Skeletal muscle tissue (tissue), 4 donors: ENCODE measurements around the gene NEDD4L. TPM values are rescaled to one million over a fixed set of nuclear protein-coding genes. Genes with fewer than 3 reads are reported as not detected.

Source experiments
- H3K27ac ChIP-seq: one replicate; pipeline ENCODE4 v1.7.0; 2013; ENCODE audit warnings: mild to moderate bottlenecking, low read depth, low read length, inconsistent platforms
- H3K27me3 ChIP-seq, 3 donors: one replicate each; pipeline ENCODE4 v1.7.0; 2013; ENCODE audit warnings: low read length in 3 of 3; ENCODE audit not compliant: control insufficient read depth in 3 of 3, insufficient read depth in 3 of 3
- H3K36me3 ChIP-seq, 3 donors: one replicate each; pipeline ENCODE4 v1.7.0; 2013; ENCODE audit warnings: low read length in 3 of 3; ENCODE audit not compliant: control insufficient read depth in 3 of 3, insufficient read depth in 3 of 3
- H3K4me1 ChIP-seq, 3 donors: one replicate each; pipeline ENCODE4 v1.7.0; 2013; ENCODE audit warnings: low read length in 3 of 3, mild to moderate bottlenecking in 3 of 3; ENCODE audit not compliant: control insufficient read depth in 3 of 3, insufficient read depth in 3 of 3
- H3K4me3 ChIP-seq, 3 donors: one replicate each; pipeline ENCODE4 v1.7.0; 2013; ENCODE audit warnings: low read length in 3 of 3
- H3K9ac ChIP-seq, 3 donors: one replicate each; pipeline ENCODE4 v1.7.0; 2013; ENCODE audit warnings: low read length in 3 of 3, mild to moderate bottlenecking in 3 of 3, moderate library complexity in 2 of 3, low read depth in 1 of 3
- H3K9me3 ChIP-seq, 3 donors: one replicate each; pipeline ENCODE4 v1.7.0; 2013; ENCODE audit warnings: low read length in 3 of 3; ENCODE audit not compliant: control insufficient read depth in 3 of 3
- total RNA-seq: library from RNA; depleted of rRNA; stranded (reverse); fragments of >200 nt; gene quantifications from one replicate; pipeline ENCODE4 v1.2.3, GENCODE V29; 2014
- donor health status: Osteomylitis.

The NEDD4L gene
- total RNA-seq, 1 donor from 2014 or later, result 34.4 TPM

GRCh38 chr18:58361212-58361611 lies 317.2 kb downstream of the NEDD4L start:
- H3K27ac ChIP-seq, result no peak overlapping the region
- no peak overlapping the region for H3K9ac ChIP-seq
- H3K36me3 ChIP-seq, result peaks cover 14 to 19% (median 17%) of the 10 kb centered on the region in 3 donors
- peaks cover 0 to 4% (median 0%) of the 10 kb centered on the region in 3 donors for H3K4me1 ChIP-seq
- no peaks in the 10 kb centered on the region for H3K27me3 ChIP-seq
- H3K9me3 ChIP-seq, result no peaks in the 10 kb centered on the region
- no peak overlapping the region for H3K4me3 ChIP-seq

- Histone ChIP-seq H3K4me1 (peaks cover 0 to 4% (median 0%) of the 10 kb centered on the region in 3 donors), H3K36me3 (peaks cover 20 to 26% (median 21%) of the 10 kb centered on the region in 3 donors), H3K27me3 (no peaks in the 10 kb centered on the region), H3K9ac (no peak overlapping the region), H3K27ac (peak overlapping the region; percentile 64), H3K9me3 (no peaks in the 10 kb centered on the region), H3K4me3 (no peak overlapping the region)
Measured at GRCh38 chr18:58362027-58362575, 318.1 kb downstream of the NEDD4L start.

DNA sequence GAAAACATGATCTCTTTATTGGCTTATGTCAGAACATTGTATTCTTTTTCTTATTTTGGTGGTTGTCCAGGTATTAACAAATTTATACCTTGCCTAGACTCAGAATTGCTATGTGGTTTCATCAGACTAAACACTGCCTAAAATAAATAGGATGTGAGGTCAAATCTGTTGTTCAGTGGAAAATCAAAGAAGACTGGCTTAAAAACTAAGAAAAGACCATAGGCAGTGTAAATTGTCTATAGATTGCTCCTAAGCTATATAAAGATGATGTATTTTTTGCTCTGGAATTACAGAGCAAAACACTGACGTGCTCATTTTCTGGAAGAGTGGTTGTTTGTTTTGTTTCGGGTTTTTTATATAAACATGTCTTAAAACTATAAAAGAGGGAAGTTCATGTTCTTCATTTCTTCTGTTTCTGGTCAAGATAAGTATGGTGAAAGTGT lies 318.8 kb downstream of the NEDD4L start:
- H3K9me3 ChIP-seq, result no peaks in the 10 kb centered on the region
- H3K9ac ChIP-seq, result no peak overlapping the region
- no peaks in the 10 kb centered on the region for H3K27me3 ChIP-seq
- peak overlapping the region; percentile 64 for H3K27ac ChIP-seq
- H3K4me3 ChIP-seq, result no peak overlapping the region
- peaks cover 0 to 4% (median 0%) of the 10 kb centered on the region in 3 donors for H3K4me1 ChIP-seq
- H3K36me3 ChIP-seq, result peaks cover 19 to 30% (median 21%) of the 10 kb centered on the region in 3 donors

GRCh38 chr18:58363767-58364540 lies 319.9 kb downstream of the NEDD4L start:
- Histone ChIP-seq H3K4me1 (peaks cover 0 to 4% (median 0%) of the 10 kb centered on the region in 3 donors), H3K36me3 (peaks cover 19 to 38% (median 21%) of the 10 kb centered on the region in 3 donors), H3K27me3 (no peaks in the 10 kb centered on the region), H3K9me3 (no peaks in the 10 kb centered on the region), H3K9ac (no peak overlapping the region), H3K27ac (no peak overlapping the region), H3K4me3 (no peak overlapping the region)

DNA sequence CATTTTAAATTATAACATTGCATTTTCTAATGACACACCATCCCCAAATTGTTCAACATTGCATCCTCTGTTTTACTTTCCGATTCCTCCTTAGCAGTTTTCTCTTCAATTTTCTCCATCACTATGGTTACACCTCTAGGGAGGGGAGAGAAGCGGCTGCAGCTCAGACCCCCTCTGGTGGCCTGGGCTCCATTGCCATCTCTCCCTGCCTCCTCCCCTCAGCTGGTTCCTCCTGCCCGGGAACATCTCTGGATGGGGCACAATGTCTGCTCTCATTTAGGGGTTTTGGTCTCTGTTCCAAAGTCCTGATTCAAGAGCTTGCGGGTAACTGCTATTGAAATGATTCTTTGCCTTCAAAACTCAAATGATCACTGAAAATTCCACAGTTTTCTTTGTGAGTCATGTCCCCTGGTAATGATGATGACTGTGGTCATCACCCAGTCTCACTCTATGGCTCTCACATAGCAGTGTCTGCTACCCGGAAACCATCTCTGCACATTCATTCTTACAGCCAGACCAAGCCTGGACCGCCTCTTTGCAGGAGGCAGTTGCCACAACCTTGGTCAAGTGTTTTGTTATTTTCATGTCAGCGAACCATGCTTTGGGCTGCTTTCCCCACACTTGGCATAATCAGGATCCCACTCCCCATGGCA lies 321.0 kb downstream of the NEDD4L start:
- H3K27me3 ChIP-seq, result no peaks in the 10 kb centered on the region
- H3K9ac ChIP-seq, result no peak overlapping the region
- peaks cover 19 to 46% (median 28%) of the 10 kb centered on the region in 3 donors for H3K36me3 ChIP-seq

GRCh38 chr18:58367425-58368140 lies 323.6 kb downstream of the NEDD4L start:
- Histone ChIP-seq H3K27me3 (no peaks in the 10 kb centered on the region), H3K27ac (no peak overlapping the region), H3K4me1 (peaks cover 0 to under 1% (median 0%) of the 10 kb centered on the region in 3 donors), H3K9me3 (no peaks in the 10 kb centered on the region), H3K9ac (no peak overlapping the region), H3K36me3 (peaks cover 28 to 65% (median 38%) of the 10 kb centered on the region in 3 donors), H3K4me3 (no peak overlapping the region)

More for the DNA sequence above, 321.0 kb downstream of the NEDD4L start:
- Histone ChIP-seq H3K27ac (no peak overlapping the region), H3K4me1 (peaks cover 0 to 4% (median 0%) of the 10 kb centered on the region in 3 donors), H3K4me3 (no peak overlapping the region), H3K9me3 (no peaks in the 10 kb centered on the region)

DNA sequence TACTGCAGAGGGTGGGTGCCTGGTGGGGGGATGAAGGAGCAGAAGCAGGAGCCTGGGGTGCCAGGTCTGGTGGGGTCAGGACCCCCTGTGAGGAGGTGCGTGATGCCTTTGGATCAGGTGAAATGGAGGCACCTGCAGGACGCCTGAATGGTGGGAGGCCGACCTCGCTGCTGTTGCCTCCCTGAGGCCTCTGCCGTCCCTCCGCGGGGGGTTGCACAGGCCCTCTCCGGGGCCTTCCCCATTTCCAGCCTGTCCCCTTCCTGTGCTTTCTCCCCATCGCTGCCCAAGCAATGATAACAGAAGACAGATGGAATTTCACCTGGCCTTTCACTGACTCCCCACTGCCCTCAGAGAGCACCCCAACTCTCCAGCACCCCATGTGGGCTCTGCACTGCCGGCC lies 325.6 kb downstream of the NEDD4L start:
- Histone ChIP-seq H3K4me3 (no peak overlapping the region), H3K36me3 (peaks cover 36 to 81% (median 49%) of the 10 kb centered on the region in 3 donors), H3K27ac (no peak overlapping the region), H3K9me3 (no peaks in the 10 kb centered on the region), H3K9ac (no peak overlapping the region), H3K4me1 (no peaks in the 10 kb centered on the region), H3K27me3 (no peaks in the 10 kb centered on the region)

GRCh38 chr18:58370038-58370580 lies 326.1 kb downstream of the NEDD4L start:
- Histone ChIP-seq H3K27me3 (no peaks in the 10 kb centered on the region), H3K9ac (no peak overlapping the region), H3K36me3 (peaks cover 37 to 82% (median 49%) of the 10 kb centered on the region in 3 donors), H3K27ac (no peak overlapping the region), H3K9me3 (no peaks in the 10 kb centered on the region), H3K4me3 (no peak overlapping the region), H3K4me1 (no peaks in the 10 kb centered on the region)

- no peaks in the 10 kb centered on the region for H3K27me3 ChIP-seq
- H3K4me3 ChIP-seq, result no peak overlapping the region
- H3K4me1 ChIP-seq, result no peaks in the 10 kb centered on the region
- H3K9me3 ChIP-seq, result no peaks in the 10 kb centered on the region
- no peak overlapping the region for H3K27ac ChIP-seq
- H3K36me3 ChIP-seq, result peaks cover 37 to 83% (median 49%) of the 10 kb centered on the region in 3 donors
- no peak overlapping the region for H3K9ac ChIP-seq
Measured at GRCh38 chr18:58370612-58371011, 326.6 kb downstream of the NEDD4L start.
